Eye (tissue), 1 donor: ENCODE data around the gene ZFP36.
"Not testable (repeated sequence)": the region's sequence is repeated elsewhere in the genome, so short reads cannot be mapped to it uniquely, and the experiment has no call there.

Experiments used
- DNase-seq: peaks from one replicate; pipeline ENCODE4 v3.0.0-alpha.2; 2015

ZFP36 gene

GRCh38 chr19:39449116-39449797 lies 42.6 kb downstream of the ZFP36 start:
- no peak for DNase-seq

- not testable (repeated sequence) for DNase-seq
Observed at GRCh38 chr19:39451257-39451656, 44.6 kb downstream of the ZFP36 start.
